ENCODE measurements around the gene SLC2A8.

Gene SLC2A8

DNA sequence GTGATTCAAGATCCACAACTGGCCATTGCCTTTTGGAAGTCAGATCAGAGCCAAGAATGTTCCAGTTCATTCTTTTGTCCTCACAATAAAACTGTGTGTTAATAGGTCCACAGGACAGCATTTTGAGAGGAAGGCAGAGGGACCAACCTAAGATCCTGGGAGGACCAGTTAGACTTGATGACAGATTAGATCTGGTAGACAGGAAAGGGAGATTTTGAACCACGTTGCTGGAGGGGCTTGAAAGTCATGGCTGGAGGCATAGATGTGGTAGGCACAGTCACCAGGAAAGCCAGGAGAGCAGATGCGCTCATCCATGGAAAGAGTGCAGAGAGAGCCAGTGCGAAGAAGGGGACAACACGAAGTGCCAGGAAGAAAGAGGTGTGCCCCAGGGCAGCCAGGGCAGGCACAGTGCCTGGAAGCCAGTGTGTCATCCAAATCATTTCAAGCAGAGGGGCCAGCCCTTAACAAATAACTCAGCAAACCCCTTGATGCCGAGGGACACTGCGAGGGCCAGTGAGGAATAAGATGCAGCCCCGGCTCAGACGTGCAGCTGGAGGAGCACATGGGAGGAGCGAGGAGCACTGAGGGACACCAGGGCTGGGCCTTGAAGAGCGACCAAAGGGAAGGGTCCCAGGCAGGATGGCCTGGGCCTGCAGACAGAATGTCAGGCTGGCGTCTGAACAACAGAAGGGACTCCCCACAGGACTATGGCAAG lies 12.8 kb upstream of the SLC2A8 start:
- H3K36me3 ChIP-seq (ENCODE audit: insufficient read depth, low read length), result no peaks in the 10 kb centered on the region
- H3K27ac ChIP-seq (ENCODE audit: low read depth, low read length), result no peak overlapping the region
- no peak overlapping the region for H2AFZ ChIP-seq (ENCODE audit: low read length, unreplicated experiment)
- peaks cover 35% of the 10 kb centered on the region for H3K27me3 ChIP-seq (ENCODE audit: insufficient read depth, low read length)
- H3K79me2 ChIP-seq (ENCODE audit: control insufficient read depth, insufficient read depth, low read length, unreplicated experiment), result no peaks in the 10 kb centered on the region
- peaks cover 12% of the 10 kb centered on the region for H3K4me1 ChIP-seq (ENCODE audit: control insufficient read depth, insufficient read depth, low read length, unreplicated experiment)
- no peak overlapping the region for H3K4me3 ChIP-seq (ENCODE audit: low read depth, low read length)

DNA sequence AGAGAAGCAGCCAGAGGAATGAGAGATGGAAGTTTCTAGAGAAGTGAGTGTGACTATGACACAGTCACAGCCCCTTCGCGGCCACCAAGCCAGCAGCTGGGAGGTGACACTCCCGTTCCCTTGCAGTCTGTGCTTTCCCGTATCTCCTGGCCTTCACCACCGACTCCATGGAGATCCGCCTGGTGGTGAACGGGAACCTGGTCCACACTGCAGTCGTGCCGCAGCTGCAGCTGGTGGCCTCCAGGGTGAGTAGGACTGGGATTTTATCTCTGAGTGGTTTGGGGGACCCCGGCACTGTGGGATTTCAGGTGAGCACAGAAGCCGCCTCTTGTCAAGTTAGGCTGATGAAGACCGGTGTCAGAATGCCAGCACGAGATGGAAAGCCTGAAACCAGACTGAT lies 12.1 kb upstream of the SLC2A8 start:
- no peaks in the 10 kb centered on the region for H3K36me3 ChIP-seq (ENCODE audit: insufficient read depth, low read length)
- peaks cover 14% of the 10 kb centered on the region for H3K4me1 ChIP-seq (ENCODE audit: control insufficient read depth, insufficient read depth, low read length, unreplicated experiment)
- H3K79me2 ChIP-seq (ENCODE audit: control insufficient read depth, insufficient read depth, low read length, unreplicated experiment), result no peaks in the 10 kb centered on the region
- H2AFZ ChIP-seq (ENCODE audit: low read length, unreplicated experiment), result no peak overlapping the region
- no peak overlapping the region for H3K4me3 ChIP-seq (ENCODE audit: low read depth, low read length)
- peaks cover 35% of the 10 kb centered on the region for H3K27me3 ChIP-seq (ENCODE audit: insufficient read depth, low read length)
- H3K27ac ChIP-seq (ENCODE audit: low read depth, low read length), result no peak overlapping the region

DNA sequence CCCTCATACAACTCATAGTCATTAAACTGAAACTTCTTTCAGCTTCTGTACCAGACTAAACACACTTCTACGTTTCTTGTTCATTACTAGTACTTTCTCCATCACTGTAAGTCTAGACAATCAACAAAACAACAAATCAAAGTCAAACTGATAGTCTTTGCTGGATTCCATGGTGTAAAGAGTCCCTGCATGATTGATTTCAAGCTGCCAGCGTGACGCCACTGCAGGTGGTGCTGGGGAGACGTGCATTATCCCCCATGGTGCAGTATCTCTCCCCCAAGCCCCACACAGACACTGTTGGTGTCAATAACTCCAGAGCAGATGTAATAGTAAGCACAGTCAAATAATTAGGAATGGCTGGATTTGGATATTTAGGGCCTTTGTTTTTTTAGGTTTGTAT lies 10.7 kb upstream of the SLC2A8 start:
- Histone ChIP-seq H3K4me1 (ENCODE audit: control insufficient read depth, insufficient read depth, low read length, unreplicated experiment) (peaks cover 14% of the 10 kb centered on the region), H3K27me3 (ENCODE audit: insufficient read depth, low read length) (peaks cover 35% of the 10 kb centered on the region), H3K79me2 (ENCODE audit: control insufficient read depth, insufficient read depth, low read length, unreplicated experiment) (no peaks in the 10 kb centered on the region), H3K36me3 (ENCODE audit: insufficient read depth, low read length) (no peaks in the 10 kb centered on the region), H3K4me3 (ENCODE audit: low read depth, low read length) (no peak overlapping the region), H3K27ac (ENCODE audit: low read depth, low read length) (no peak overlapping the region), H2AFZ (ENCODE audit: low read length, unreplicated experiment) (no peak overlapping the region)

DNA sequence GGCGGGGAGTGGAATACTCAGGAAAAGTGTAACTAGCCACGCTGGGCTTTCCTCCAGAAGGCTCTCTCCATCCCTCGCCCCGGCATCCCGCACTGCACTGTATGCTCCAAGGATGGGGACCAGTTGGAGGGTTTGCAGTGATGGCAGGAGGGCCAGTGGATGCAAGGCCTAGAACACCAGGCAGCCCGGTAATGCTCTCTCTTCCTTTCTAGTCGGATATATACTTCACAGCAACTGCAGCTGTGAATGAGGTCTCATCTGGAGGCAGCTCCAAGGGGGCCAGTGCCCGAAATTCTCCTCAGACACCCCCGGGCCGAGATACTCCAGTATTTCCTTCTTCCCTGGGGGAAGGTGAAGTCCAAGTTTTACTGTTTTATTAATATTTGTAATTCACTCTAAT lies 10.0 kb upstream of the SLC2A8 start:
- no peaks in the 10 kb centered on the region for H3K36me3 ChIP-seq (ENCODE audit: insufficient read depth, low read length)
- H3K27me3 ChIP-seq (ENCODE audit: insufficient read depth, low read length), result peaks cover 35% of the 10 kb centered on the region
- H3K27ac ChIP-seq (ENCODE audit: low read depth, low read length), result no peak overlapping the region
- H3K4me3 ChIP-seq (ENCODE audit: low read depth, low read length), result no peak overlapping the region
- H3K4me1 ChIP-seq (ENCODE audit: control insufficient read depth, insufficient read depth, low read length, unreplicated experiment), result peaks cover 14% of the 10 kb centered on the region
- no peaks in the 10 kb centered on the region for H3K79me2 ChIP-seq (ENCODE audit: control insufficient read depth, insufficient read depth, low read length, unreplicated experiment)
- H2AFZ ChIP-seq (ENCODE audit: low read length, unreplicated experiment), result no peak overlapping the region

DNA sequence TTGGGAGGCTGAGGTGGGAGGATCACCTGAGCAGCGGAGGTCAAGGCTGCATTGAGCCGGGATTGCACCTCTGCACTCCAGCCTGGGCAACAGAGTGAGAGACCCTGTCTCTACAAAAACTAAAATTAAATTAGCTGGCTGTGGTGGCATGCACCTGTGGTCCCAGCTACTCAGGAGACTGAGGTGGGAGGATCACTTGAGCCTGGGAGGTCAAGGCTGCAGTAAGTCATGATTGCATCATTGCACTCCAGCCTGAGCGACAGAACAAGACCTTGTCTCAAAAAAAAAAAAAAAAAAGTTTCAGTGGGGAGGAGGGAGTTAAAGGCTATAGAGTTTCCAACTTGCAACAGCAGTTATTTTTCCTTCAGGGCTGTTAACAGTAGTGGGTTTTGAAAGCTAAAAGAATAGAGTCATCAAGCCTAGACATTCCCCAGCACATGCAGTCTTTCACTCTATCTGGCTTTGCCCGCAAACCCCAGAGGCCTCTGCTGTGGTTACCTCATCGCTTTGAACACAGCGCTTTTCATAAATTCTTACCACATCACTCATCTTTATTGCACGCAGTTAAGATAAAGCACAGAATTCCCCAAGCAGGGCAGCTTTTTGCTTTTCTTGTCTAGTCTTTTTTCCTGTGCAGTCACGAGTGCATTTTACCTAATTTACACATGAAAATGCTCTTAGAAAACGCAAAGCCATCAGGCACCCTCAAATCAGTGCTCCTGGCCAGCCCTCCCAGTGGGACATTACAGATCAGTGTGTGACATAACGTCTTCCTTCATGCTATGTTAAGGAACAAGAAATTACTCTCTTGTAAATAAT lies 8.7 kb upstream of the SLC2A8 start:
- Histone ChIP-seq H3K27ac (ENCODE audit: low read depth, low read length) (peak overlapping the region; percentile 42; the same call in 1 of the 2 replicates), H3K4me3 (ENCODE audit: low read depth, low read length) (0 out of 2 replicates have a peak overlapping the region, but pooled peaks have one; percentile 8), H3K36me3 (ENCODE audit: insufficient read depth, low read length) (no peaks in the 10 kb centered on the region), H2AFZ (ENCODE audit: low read length, unreplicated experiment) (peak overlapping the region; percentile 57), H3K27me3 (ENCODE audit: insufficient read depth, low read length) (peaks cover 28% of the 10 kb centered on the region), H3K4me1 (ENCODE audit: control insufficient read depth, insufficient read depth, low read length, unreplicated experiment) (peaks cover 14% of the 10 kb centered on the region), H3K79me2 (ENCODE audit: control insufficient read depth, insufficient read depth, low read length, unreplicated experiment) (no peaks in the 10 kb centered on the region)

DNA sequence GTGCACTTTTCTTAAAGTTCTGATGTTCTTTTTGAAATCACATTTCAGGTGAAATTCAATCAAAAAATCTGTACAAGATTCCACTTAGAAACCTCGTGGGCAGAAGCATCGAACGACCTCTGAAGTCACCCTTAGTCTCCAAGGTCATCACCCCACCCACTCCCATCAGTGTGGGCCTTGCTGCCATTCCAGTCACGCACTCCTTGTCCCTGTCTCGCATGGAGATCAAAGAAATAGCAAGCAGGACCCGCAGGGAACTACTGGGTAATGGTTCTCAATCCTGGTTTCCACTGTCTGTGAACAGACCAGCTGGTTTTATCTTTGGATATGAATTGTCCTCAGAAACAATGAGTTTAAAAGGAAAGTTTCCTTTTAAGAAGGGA lies 8.1 kb upstream of the SLC2A8 start:
- H3K36me3 ChIP-seq (ENCODE audit: insufficient read depth, low read length), result no peaks in the 10 kb centered on the region
- peak overlapping the region; percentile 57 for H2AFZ ChIP-seq (ENCODE audit: low read length, unreplicated experiment)
- H3K79me2 ChIP-seq (ENCODE audit: control insufficient read depth, insufficient read depth, low read length, unreplicated experiment), result no peaks in the 10 kb centered on the region
- peaks cover 14% of the 10 kb centered on the region for H3K4me1 ChIP-seq (ENCODE audit: control insufficient read depth, insufficient read depth, low read length, unreplicated experiment)
- H3K4me3 ChIP-seq (ENCODE audit: low read depth, low read length), result 0 out of 2 replicates have a peak overlapping the region, but pooled peaks have one; percentile 8
- H3K27ac ChIP-seq (ENCODE audit: low read depth, low read length), result peak overlapping the region; percentile 42; the same call in 1 of the 2 replicates
- H3K27me3 ChIP-seq (ENCODE audit: insufficient read depth, low read length), result peaks cover 22% of the 10 kb centered on the region

DNA sequence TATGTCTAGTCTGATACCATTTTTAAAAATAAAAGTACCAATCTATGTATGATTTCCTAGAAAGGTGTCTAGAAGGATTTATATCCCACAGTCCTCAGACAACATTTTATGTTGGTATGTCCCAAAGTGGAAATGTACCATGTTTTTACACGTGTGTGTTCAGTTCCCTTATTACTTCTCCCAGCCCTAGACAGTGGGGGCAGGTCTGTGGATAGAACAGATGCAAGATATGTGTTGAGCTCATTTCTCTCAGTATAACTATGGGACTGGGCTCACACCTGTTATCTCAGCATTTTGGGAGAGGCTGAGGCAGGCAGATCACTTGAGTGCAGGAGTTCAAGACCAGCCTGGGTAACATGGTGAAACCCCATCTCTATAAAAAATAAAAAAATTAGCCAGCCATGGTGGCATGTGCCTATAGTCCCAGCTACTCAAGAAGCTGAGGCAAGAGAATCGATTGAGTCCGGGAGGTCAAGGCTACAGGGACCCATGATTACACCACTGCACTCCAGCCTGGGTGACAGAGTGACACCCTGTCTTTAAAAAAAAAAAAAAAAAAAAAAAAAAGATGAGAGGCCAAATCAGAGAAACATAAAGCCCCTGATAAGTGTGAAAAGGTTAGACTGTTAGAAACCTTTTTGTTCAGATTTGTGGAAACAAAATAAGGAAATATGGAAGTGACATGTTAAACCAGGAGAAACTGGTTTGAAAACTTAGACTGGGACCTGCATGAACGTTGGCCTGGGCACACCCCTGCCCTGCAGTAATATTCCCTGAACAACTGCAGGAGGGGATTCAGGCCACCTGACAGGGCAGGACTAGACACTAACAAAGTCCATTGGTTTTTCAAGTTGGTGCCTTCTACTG lies 7.4 kb upstream of the SLC2A8 start:
- H3K4me3 ChIP-seq (ENCODE audit: low read depth, low read length), result no peak overlapping the region

DNA sequence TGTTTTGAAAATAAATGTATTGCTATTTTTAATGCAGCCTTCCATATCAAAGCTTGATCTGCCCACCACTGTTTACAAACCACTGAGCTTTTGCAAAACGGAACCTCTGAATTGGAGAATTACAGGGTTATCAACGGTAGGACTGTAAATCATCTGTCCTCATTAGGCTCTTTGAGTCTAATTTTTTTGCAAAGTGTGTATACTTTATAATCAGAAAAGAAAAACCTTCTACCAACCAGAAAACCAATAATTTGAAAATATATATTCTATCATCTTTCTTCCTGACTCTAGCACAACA lies 6.8 kb upstream of the SLC2A8 start:
- Histone ChIP-seq H3K4me3 (ENCODE audit: low read depth, low read length) (no peak overlapping the region), H3K27ac (ENCODE audit: low read depth, low read length) (no peak overlapping the region), H3K36me3 (ENCODE audit: insufficient read depth, low read length) (no peaks in the 10 kb centered on the region), H3K27me3 (ENCODE audit: insufficient read depth, low read length) (peaks cover 11% of the 10 kb centered on the region; the same call in 1 of the 2 replicates), H3K4me1 (ENCODE audit: control insufficient read depth, insufficient read depth, low read length, unreplicated experiment) (peaks cover 14% of the 10 kb centered on the region), H2AFZ (ENCODE audit: low read length, unreplicated experiment) (no peak overlapping the region), H3K79me2 (ENCODE audit: control insufficient read depth, insufficient read depth, low read length, unreplicated experiment) (no peaks in the 10 kb centered on the region)

More for the DNA sequence above, 7.4 kb upstream of the SLC2A8 start:
- H3K79me2 ChIP-seq (ENCODE audit: control insufficient read depth, insufficient read depth, low read length, unreplicated experiment), result no peaks in the 10 kb centered on the region
- no peak overlapping the region for H3K27ac ChIP-seq (ENCODE audit: low read depth, low read length)
- no peaks in the 10 kb centered on the region for H3K36me3 ChIP-seq (ENCODE audit: insufficient read depth, low read length)
- H2AFZ ChIP-seq (ENCODE audit: low read length, unreplicated experiment), result no peak overlapping the region
- H3K4me1 ChIP-seq (ENCODE audit: control insufficient read depth, insufficient read depth, low read length, unreplicated experiment), result peaks cover 14% of the 10 kb centered on the region
- peaks cover 14% of the 10 kb centered on the region for H3K27me3 ChIP-seq (ENCODE audit: insufficient read depth, low read length)

DNA sequence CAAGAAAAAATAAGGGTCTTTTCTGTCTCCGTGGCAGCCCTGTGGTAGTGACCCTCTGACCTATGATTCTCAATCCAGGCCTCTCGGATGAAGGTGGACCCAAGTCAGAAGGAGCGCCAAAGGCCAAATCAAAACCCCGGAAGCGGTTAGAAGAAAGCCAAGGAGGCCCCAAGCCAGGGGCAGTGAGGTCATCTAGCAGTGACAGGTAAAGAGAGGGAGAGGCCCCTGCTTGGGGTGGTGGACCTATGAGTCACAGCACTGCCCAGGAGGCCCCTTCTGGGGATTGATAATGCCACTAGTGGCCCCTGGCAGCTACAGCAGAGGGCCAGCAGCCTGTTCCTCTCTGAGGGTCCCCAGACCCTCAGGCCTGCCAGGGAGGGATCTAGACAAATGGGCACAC lies 6.4 kb upstream of the SLC2A8 start:
- Histone ChIP-seq H3K4me3 (ENCODE audit: low read depth, low read length) (no peak overlapping the region), H2AFZ (ENCODE audit: low read length, unreplicated experiment) (no peak overlapping the region), H3K27ac (ENCODE audit: low read depth, low read length) (no peak overlapping the region), H3K27me3 (ENCODE audit: insufficient read depth, low read length) (peaks cover 8% of the 10 kb centered on the region; the same call in 1 of the 2 replicates), H3K36me3 (ENCODE audit: insufficient read depth, low read length) (no peaks in the 10 kb centered on the region), H3K4me1 (ENCODE audit: control insufficient read depth, insufficient read depth, low read length, unreplicated experiment) (peaks cover 14% of the 10 kb centered on the region), H3K79me2 (ENCODE audit: control insufficient read depth, insufficient read depth, low read length, unreplicated experiment) (no peaks in the 10 kb centered on the region)

DNA sequence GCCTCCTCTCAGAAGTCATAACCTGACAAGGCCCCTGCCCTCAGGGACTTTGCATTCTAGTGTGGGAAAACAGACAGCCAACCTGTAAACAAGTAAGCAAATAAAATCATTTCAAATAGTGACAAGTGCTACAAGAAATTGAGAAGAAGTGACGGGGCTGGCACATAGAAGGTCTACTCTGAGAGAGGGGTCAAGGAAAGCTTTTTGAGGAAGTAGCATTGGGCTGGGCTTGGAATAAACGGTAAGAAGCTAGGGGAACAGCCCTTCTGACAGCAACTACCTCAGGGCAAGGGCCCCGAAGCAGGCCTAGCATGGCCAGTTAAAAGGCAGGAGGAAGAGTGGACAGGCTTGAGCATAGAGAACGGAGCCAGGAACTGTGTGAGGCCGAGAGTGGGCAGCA lies 4.8 kb upstream of the SLC2A8 start:
- no peaks in the 10 kb centered on the region for H3K36me3 ChIP-seq (ENCODE audit: insufficient read depth, low read length)
- H3K27ac ChIP-seq (ENCODE audit: low read depth, low read length), result no peak overlapping the region
- no peaks in the 10 kb centered on the region; the same call in 1 of the 2 replicates for H3K27me3 ChIP-seq (ENCODE audit: insufficient read depth, low read length)
- H3K4me3 ChIP-seq (ENCODE audit: low read depth, low read length), result no peak overlapping the region
- H3K4me1 ChIP-seq (ENCODE audit: control insufficient read depth, insufficient read depth, low read length, unreplicated experiment), result peaks cover 14% of the 10 kb centered on the region
- no peak overlapping the region for H2AFZ ChIP-seq (ENCODE audit: low read length, unreplicated experiment)
- no peaks in the 10 kb centered on the region for H3K79me2 ChIP-seq (ENCODE audit: control insufficient read depth, insufficient read depth, low read length, unreplicated experiment)
